ENCODE measurements around the gene JAK3.

Gene JAK3

GRCh38 chr19:17790059-17790780, 57.6 kb downstream of the JAK3 start:
- no peak for TF ChIP-seq CTCF (IDR thresholded peaks at IDR 0.05)

GRCh38 chr19:17788632-17789031, 59.1 kb downstream of the JAK3 start:
- TF ChIP-seq CTCF (IDR thresholded peaks at IDR 0.05) = no peak

- no peak for TF ChIP-seq CTCF (IDR thresholded peaks at IDR 0.05)
These were observed 60.4 kb downstream of the JAK3 start for GRCh38 chr19:17787274-17787913.

GRCh38 chr19:17784201-17785008, 63.4 kb downstream of the JAK3 start:
- TF ChIP-seq CTCF (IDR thresholded peaks at IDR 0.05) = peak; percentile 89

- TF ChIP-seq CTCF (IDR thresholded peaks at IDR 0.05) = no peak
These were observed 67.0 kb downstream of the JAK3 start for GRCh38 chr19:17780781-17781180.

- no peak for TF ChIP-seq CTCF (IDR thresholded peaks at IDR 0.05)
These were observed 68.5 kb downstream of the JAK3 start for GRCh38 chr19:17778968-17779929.

Data from LNCAP (cell line).